HG03521 (cell line): ENCODE measurements around the gene IGFBP5.

Experiments
- ATAC-seq: cut with Tn5 transposase; IDR thresholded peaks from one replicate; pipeline ENCODE4 v1.9.1; 2021; ENCODE audit warnings: mild to moderate bottlenecking, moderate library complexity; ENCODE audit not compliant: unreplicated experiment

The IGFBP5 gene

GRCh38 chr2:216665717-216666116 is 29.6 kb downstream of the IGFBP5 start:
- no peak for ATAC-seq

GRCh38 chr2:216665242-216665641 is 30.1 kb downstream of the IGFBP5 start:
- no peak for ATAC-seq

GRCh38 chr2:216664593-216665034 is 30.7 kb downstream of the IGFBP5 start:
- ATAC-seq: no peak

- ATAC-seq: no peak
Observed at GRCh38 chr2:216663846-216664245, 31.5 kb downstream of the IGFBP5 start.

GRCh38 chr2:216663106-216663505 is 32.2 kb downstream of the IGFBP5 start:
- no peak for ATAC-seq

- no peak for ATAC-seq
Observed at GRCh38 chr2:216661639-216662375, 33.5 kb downstream of the IGFBP5 start.

GRCh38 chr2:216661051-216661450 is 34.3 kb downstream of the IGFBP5 start:
- no peak for ATAC-seq

GRCh38 chr2:216660496-216660895 is 34.9 kb downstream of the IGFBP5 start:
- ATAC-seq: no peak

- no peak for ATAC-seq
Observed at GRCh38 chr2:216659276-216659675, 36.1 kb downstream of the IGFBP5 start.

- ATAC-seq: no peak
Observed at GRCh38 chr2:216658757-216659156, 36.6 kb downstream of the IGFBP5 start.

- ATAC-seq: no peak
Observed at GRCh38 chr2:216657980-216658379, 37.4 kb downstream of the IGFBP5 start.

- ATAC-seq: no peak
Observed at GRCh38 chr2:216657086-216657855, 38.1 kb downstream of the IGFBP5 start.

GRCh38 chr2:216654528-216655052 is 40.8 kb downstream of the IGFBP5 start:
- ATAC-seq: no peak

- ATAC-seq: no peak
Observed at GRCh38 chr2:216653931-216654365, 41.4 kb downstream of the IGFBP5 start.

GRCh38 chr2:216653093-216653799 is 42.1 kb downstream of the IGFBP5 start:
- ATAC-seq: no peak

- ATAC-seq: no peak
Observed at GRCh38 chr2:216652566-216652965, 42.8 kb downstream of the IGFBP5 start.

GRCh38 chr2:216651351-216651881 is 43.9 kb downstream of the IGFBP5 start:
- ATAC-seq: no peak

- ATAC-seq: no peak
Observed at GRCh38 chr2:216650626-216651257, 44.6 kb downstream of the IGFBP5 start.

- ATAC-seq: no peak
Observed at GRCh38 chr2:216649574-216649973, 45.8 kb downstream of the IGFBP5 start.

GRCh38 chr2:216648105-216648504 is 47.2 kb downstream of the IGFBP5 start:
- no peak for ATAC-seq

GRCh38 chr2:216646116-216646515 is 49.2 kb downstream of the IGFBP5 start:
- no peak for ATAC-seq
